Measurements from ENCODE around the gene APBB3. TPM values are rescaled to one million over a fixed set of nuclear protein-coding genes. Genes with fewer than 3 reads are reported as not detected.
A peak's percentile ranks its signal among the peaks of the same experiment; 100 is the strongest.

Gene APBB3
- polyA plus RNA-seq, 1 donor, result 27.2 TPM

- Histone ChIP-seq H3K4me3 (ENCODE audit: low read length) (peak within 1 kb of the TSS; percentile 51), H3K27me3 (ENCODE audit: control insufficient read depth, insufficient read depth, low read length) (no peaks in the 10 kb centered on the region), H3K9me3 (ENCODE audit: control insufficient read depth, low read depth, low read length) (no peaks in the 10 kb centered on the region), H3K36me3 (ENCODE audit: control insufficient read depth, insufficient read depth, low read length) (peaks cover 45% of the 10 kb centered on the region), H3K27ac (ENCODE audit: low read length) (peak within 1 kb of the TSS; percentile 95), H3K4me1 (ENCODE audit: control insufficient read depth, insufficient read depth, low read length) (peaks cover 42% of the 10 kb centered on the region)
- peak; percentile 98 to 99 for DNase-seq
- no CpG with 5 or more reads among the region's 52 CpGs for WGBS (ENCODE audit: insufficient coverage, low lambda C conversion rate)
These were observed 16.7 kb downstream of the APBB3 start, which contains the start of gene EIF4EBP3 for GRCh38 chr5:140547508-140548299. Gene EIF4EBP3, plus strand, starts transcription at chr5:140547662. Its CDS starts 76 bp downstream, at chr5:140547738.

DNA sequence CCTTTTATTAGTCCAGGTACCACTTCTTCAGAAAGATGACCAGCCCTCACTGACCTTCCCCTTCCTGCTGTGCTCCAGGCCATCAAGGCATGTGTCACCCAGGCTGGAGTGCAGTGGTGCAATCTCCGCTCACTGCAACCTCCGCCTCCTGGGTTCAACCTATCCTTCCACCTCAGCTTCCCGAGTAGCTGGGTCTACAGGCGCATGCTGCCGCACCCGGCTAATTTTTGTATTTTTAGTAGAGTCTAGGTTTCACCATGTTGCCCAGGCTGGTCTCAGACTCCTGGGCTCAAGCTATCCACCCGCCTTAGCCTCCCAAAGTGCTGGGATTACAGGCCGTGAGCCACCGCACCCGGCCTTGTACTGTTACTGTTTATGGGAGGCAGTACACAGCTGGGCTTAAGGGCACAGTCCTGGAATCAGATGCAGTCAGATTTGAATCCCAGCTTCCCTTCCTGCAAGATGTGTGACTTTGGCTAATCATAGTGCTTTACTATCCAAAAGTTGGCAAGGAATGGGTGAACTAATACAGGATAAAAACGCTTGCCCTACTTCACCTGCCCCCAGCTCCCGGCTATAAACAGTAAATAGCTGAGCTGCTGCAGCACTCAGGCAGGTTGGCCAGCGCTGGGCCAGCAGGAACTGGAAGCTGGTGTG, 17.4 kb downstream of the APBB3 start:
- H3K9me3 ChIP-seq (ENCODE audit: control insufficient read depth, low read depth, low read length), result no peaks in the 10 kb centered on the region
- no CpG with 5 or more reads among the region's 13 CpGs for WGBS (ENCODE audit: insufficient coverage, low lambda C conversion rate)
- H3K4me1 ChIP-seq (ENCODE audit: control insufficient read depth, insufficient read depth, low read length), result peaks cover 42% of the 10 kb centered on the region
- H3K36me3 ChIP-seq (ENCODE audit: control insufficient read depth, insufficient read depth, low read length), result peaks cover 46% of the 10 kb centered on the region
- peak in 1 of 2 donors; percentile 37 for DNase-seq
- H3K27ac ChIP-seq (ENCODE audit: low read length), result peak overlapping the region; percentile 95
- H3K27me3 ChIP-seq (ENCODE audit: control insufficient read depth, insufficient read depth, low read length), result no peaks in the 10 kb centered on the region
- H3K4me3 ChIP-seq (ENCODE audit: low read length), result no peak overlapping the region

- no peak for DNase-seq
- H3K27me3 ChIP-seq (ENCODE audit: control insufficient read depth, insufficient read depth, low read length), result no peaks in the 10 kb centered on the region
- no peaks in the 10 kb centered on the region for H3K9me3 ChIP-seq (ENCODE audit: control insufficient read depth, low read depth, low read length)
- H3K27ac ChIP-seq (ENCODE audit: low read length), result no peak overlapping the region
- no CpG with 5 or more reads among the region's 10 CpGs for WGBS (ENCODE audit: insufficient coverage, low lambda C conversion rate)
- H3K4me1 ChIP-seq (ENCODE audit: control insufficient read depth, insufficient read depth, low read length), result peaks cover 42% of the 10 kb centered on the region
- H3K4me3 ChIP-seq (ENCODE audit: low read length), result no peak overlapping the region
- H3K36me3 ChIP-seq (ENCODE audit: control insufficient read depth, insufficient read depth, low read length), result peaks cover 45% of the 10 kb centered on the region
These were observed 18.8 kb downstream of the APBB3 start for GRCh38 chr5:140545606-140546005.

GRCh38 chr5:140544986-140545385, 19.4 kb downstream of the APBB3 start:
- no peak overlapping the region for H3K4me3 ChIP-seq (ENCODE audit: low read length)
- WGBS (ENCODE audit: insufficient coverage, low lambda C conversion rate), result no CpG with 5 or more reads among the region's 7 CpGs
- no peaks in the 10 kb centered on the region for H3K9me3 ChIP-seq (ENCODE audit: control insufficient read depth, low read depth, low read length)
- H3K4me1 ChIP-seq (ENCODE audit: control insufficient read depth, insufficient read depth, low read length), result peaks cover 42% of the 10 kb centered on the region
- H3K27me3 ChIP-seq (ENCODE audit: control insufficient read depth, insufficient read depth, low read length), result no peaks in the 10 kb centered on the region
- H3K36me3 ChIP-seq (ENCODE audit: control insufficient read depth, insufficient read depth, low read length), result peaks cover 45% of the 10 kb centered on the region
- H3K27ac ChIP-seq (ENCODE audit: low read length), result no peak overlapping the region
- no peak for DNase-seq

DNA sequence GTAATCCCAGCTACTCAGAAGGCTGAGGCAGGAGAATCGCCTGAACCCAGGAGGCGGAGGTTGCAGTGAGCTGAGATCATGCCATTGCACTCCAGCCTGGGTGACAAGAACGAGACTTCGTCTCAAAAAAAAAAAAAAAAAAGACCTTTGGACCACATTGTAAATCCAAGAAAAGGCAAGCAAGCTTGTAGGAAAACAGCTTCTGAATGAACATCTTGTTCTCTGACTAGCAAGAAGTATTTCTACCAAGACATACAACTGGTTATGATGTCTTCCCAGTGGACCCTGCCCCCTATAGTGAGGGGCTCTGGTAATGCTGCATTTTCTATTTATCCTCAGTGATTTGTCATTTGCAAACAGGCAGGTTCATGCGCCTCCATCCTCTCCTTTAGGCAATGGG, 21.4 kb downstream of the APBB3 start:
- no CpG with 5 or more reads among the region's 5 CpGs for WGBS (ENCODE audit: insufficient coverage, low lambda C conversion rate)
- H3K27ac ChIP-seq (ENCODE audit: low read length), result peak overlapping the region; percentile 74

DNA sequence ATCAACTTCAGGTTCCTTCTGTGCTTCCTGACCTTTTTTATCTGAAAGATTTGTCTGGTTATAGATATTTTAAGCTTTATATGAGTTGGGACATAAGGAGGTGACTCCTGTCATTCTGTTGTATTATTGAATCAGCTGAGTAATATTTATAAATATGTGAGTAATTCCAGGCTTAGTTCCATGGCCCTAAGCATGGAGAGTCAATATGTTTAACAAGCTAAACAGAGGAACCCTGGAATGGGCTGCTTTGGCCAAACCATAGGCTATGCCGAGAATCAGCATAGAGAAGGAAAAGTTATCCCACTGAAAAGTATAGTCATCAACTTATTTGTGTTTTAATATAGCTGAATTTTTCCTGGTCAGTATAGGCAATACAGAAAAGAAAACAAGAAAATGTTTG, 24.2 kb downstream of the APBB3 start:
- H3K36me3 ChIP-seq (ENCODE audit: control insufficient read depth, insufficient read depth, low read length), result peaks cover 65% of the 10 kb centered on the region
- WGBS (ENCODE audit: insufficient coverage, low lambda C conversion rate), result no CpG with 5 or more reads among the region's 1 CpG
- DNase-seq, result no peak
- peaks cover 9% of the 10 kb centered on the region for H3K4me1 ChIP-seq (ENCODE audit: control insufficient read depth, insufficient read depth, low read length)
- no peak overlapping the region for H3K27ac ChIP-seq (ENCODE audit: low read length)
- no peak overlapping the region for H3K4me3 ChIP-seq (ENCODE audit: low read length)
- H3K27me3 ChIP-seq (ENCODE audit: control insufficient read depth, insufficient read depth, low read length), result no peaks in the 10 kb centered on the region
- H3K9me3 ChIP-seq (ENCODE audit: control insufficient read depth, low read depth, low read length), result no peaks in the 10 kb centered on the region

More for the DNA sequence above, 21.4 kb downstream of the APBB3 start:
- no peaks in the 10 kb centered on the region for H3K9me3 ChIP-seq (ENCODE audit: control insufficient read depth, low read depth, low read length)
- peak; percentile 45 to 84 for DNase-seq
- peaks cover 48% of the 10 kb centered on the region for H3K36me3 ChIP-seq (ENCODE audit: control insufficient read depth, insufficient read depth, low read length)
- H3K27me3 ChIP-seq (ENCODE audit: control insufficient read depth, insufficient read depth, low read length), result no peaks in the 10 kb centered on the region
- peaks cover 27% of the 10 kb centered on the region for H3K4me1 ChIP-seq (ENCODE audit: control insufficient read depth, insufficient read depth, low read length)
- no peak overlapping the region for H3K4me3 ChIP-seq (ENCODE audit: low read length)

- H3K27me3 ChIP-seq (ENCODE audit: control insufficient read depth, insufficient read depth, low read length), result no peaks in the 10 kb centered on the region
- H3K4me3 ChIP-seq (ENCODE audit: low read length), result no peak overlapping the region
- no peaks in the 10 kb centered on the region for H3K4me1 ChIP-seq (ENCODE audit: control insufficient read depth, insufficient read depth, low read length)
- WGBS (ENCODE audit: insufficient coverage, low lambda C conversion rate), result 92% methylated on average over 2 of the region's 2 CpGs
- peaks cover 38% of the 10 kb centered on the region for H3K36me3 ChIP-seq (ENCODE audit: control insufficient read depth, insufficient read depth, low read length)
- no peaks in the 10 kb centered on the region for H3K9me3 ChIP-seq (ENCODE audit: control insufficient read depth, low read depth, low read length)
- DNase-seq, result no peak
- no peak overlapping the region for H3K27ac ChIP-seq (ENCODE audit: low read length)
These were observed 40.4 kb downstream of the APBB3 start for GRCh38 chr5:140524003-140524402.

DNA sequence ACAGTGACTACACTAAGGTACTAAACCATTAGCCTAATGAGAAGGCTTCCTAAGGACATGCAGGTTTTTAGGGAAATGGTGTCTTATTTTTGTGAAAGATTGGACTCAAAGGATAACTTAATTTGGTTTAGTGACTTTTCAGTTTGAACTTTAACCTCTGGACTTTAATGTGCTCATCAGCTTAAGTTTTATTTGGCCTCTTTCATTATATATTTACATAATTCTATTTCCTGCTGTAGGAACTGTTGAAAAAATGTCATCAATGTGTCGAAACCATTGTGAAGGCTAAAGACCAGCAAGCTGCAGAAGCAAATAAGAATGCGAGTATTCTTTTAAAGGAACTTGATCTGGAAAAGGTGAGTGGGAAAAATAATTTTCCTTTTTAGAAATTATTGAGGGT, 51.3 kb downstream of the APBB3 start:
- no CpG with 5 or more reads among the region's 2 CpGs for WGBS (ENCODE audit: insufficient coverage, low lambda C conversion rate)
- no peak overlapping the region for H3K4me3 ChIP-seq (ENCODE audit: low read length)
- H3K27ac ChIP-seq (ENCODE audit: low read length), result no peak overlapping the region
- no peaks in the 10 kb centered on the region for H3K27me3 ChIP-seq (ENCODE audit: control insufficient read depth, insufficient read depth, low read length)
- no peaks in the 10 kb centered on the region for H3K4me1 ChIP-seq (ENCODE audit: control insufficient read depth, insufficient read depth, low read length)
- H3K36me3 ChIP-seq (ENCODE audit: control insufficient read depth, insufficient read depth, low read length), result peaks cover 47% of the 10 kb centered on the region
- no peak for DNase-seq
- no peaks in the 10 kb centered on the region for H3K9me3 ChIP-seq (ENCODE audit: control insufficient read depth, low read depth, low read length)

- no peaks in the 10 kb centered on the region for H3K4me1 ChIP-seq (ENCODE audit: control insufficient read depth, insufficient read depth, low read length)
- H3K27ac ChIP-seq (ENCODE audit: low read length), result no peak overlapping the region
- no peaks in the 10 kb centered on the region for H3K27me3 ChIP-seq (ENCODE audit: control insufficient read depth, insufficient read depth, low read length)
- H3K36me3 ChIP-seq (ENCODE audit: control insufficient read depth, insufficient read depth, low read length), result peaks cover 69% of the 10 kb centered on the region
- WGBS (ENCODE audit: insufficient coverage, low lambda C conversion rate), result no CpG with 5 or more reads among the region's 4 CpGs
- no peaks in the 10 kb centered on the region for H3K9me3 ChIP-seq (ENCODE audit: control insufficient read depth, low read depth, low read length)
- no peak overlapping the region for H3K4me3 ChIP-seq (ENCODE audit: low read length)
- peak in 1 of 2 donors; percentile 2 for DNase-seq
These were observed 54.5 kb downstream of the APBB3 start for GRCh38 chr5:140509898-140510297.

Measured in large intestine (tissue), 3 donors.